HFFc6 (cell line): ENCODE results near the gene MTTP. TPM values are rescaled to one million over a fixed set of nuclear protein-coding genes. Genes with fewer than 3 reads are reported as not detected.

ENCODE experiments used
- DNase-seq: peaks from one replicate; pipeline ENCODE4 v3.0.0-alpha.2; 2018
- H3K27ac Mint-ChIP-seq: 2 replicates; pipeline ENCODE4 v1.8.0; 2020; ENCODE audit warnings: mild to moderate bottlenecking, mixed read lengths
- H3K27me3 Mint-ChIP-seq: 2 replicates; pipeline ENCODE4 v1.8.0; 2021; ENCODE audit warnings: mild to moderate bottlenecking, moderate library complexity, mixed read lengths; ENCODE audit not compliant: insufficient read depth
- H3K36me3 Mint-ChIP-seq: 2 replicates; pipeline ENCODE4 v1.8.0; 2021; ENCODE audit warnings: low read depth, mixed read lengths
- H3K4me1 Mint-ChIP-seq: 2 replicates; pipeline ENCODE4 v1.8.0; 2020; ENCODE audit warnings: low read depth, mixed read lengths
- H3K4me3 Mint-ChIP-seq: 2 replicates; pipeline ENCODE4 v1.8.0; 2020; ENCODE audit warnings: mild to moderate bottlenecking, moderate library complexity, mixed read lengths
- H3K9me3 Mint-ChIP-seq: 2 replicates; pipeline ENCODE4 v1.8.0; 2020; ENCODE audit warnings: mild to moderate bottlenecking, mixed read lengths
- total RNA-seq, 6 experiments: library from RNA; stranded (reverse); fragmentation: NEBNext Ultra II Directional; extraction: Animal tissue kit (Norgen Biotek cat#: 25700); gene quantifications; 2 replicates in 1 of 6; 3 replicates in 5 of 6; pipeline ENCODE4 v1.2.3, GENCODE V29; 2021
- TF ChIP-seq, protein P1 (sequence below): fragments of 200-600 bp; sonication (generic); IDR thresholded peaks from 2 replicates; pipeline ENCODE4 v1.5.0; 2021; ENCODE audit warnings: antibody characterized with exemption, mild to moderate bottlenecking

MTTP gene
- total RNA-seq, 6 experiments from 2014 or later, result not detected

GRCh38 chr4:99586322-99586721 is 11.7 kb downstream of the MTTP start:
- Mint-ChIP-seq H3K4me3 (no peak overlapping the region), H3K36me3 (no peaks in the 10 kb centered on the region), H3K9me3 (no peaks in the 10 kb centered on the region), H3K27ac (no peak overlapping the region), H3K4me1 (no peaks in the 10 kb centered on the region), H3K27me3 (no peaks in the 10 kb centered on the region; the same call in 1 of the 2 replicates)
- DNase-seq, result no peak
- TF ChIP-seq, protein P1, sequence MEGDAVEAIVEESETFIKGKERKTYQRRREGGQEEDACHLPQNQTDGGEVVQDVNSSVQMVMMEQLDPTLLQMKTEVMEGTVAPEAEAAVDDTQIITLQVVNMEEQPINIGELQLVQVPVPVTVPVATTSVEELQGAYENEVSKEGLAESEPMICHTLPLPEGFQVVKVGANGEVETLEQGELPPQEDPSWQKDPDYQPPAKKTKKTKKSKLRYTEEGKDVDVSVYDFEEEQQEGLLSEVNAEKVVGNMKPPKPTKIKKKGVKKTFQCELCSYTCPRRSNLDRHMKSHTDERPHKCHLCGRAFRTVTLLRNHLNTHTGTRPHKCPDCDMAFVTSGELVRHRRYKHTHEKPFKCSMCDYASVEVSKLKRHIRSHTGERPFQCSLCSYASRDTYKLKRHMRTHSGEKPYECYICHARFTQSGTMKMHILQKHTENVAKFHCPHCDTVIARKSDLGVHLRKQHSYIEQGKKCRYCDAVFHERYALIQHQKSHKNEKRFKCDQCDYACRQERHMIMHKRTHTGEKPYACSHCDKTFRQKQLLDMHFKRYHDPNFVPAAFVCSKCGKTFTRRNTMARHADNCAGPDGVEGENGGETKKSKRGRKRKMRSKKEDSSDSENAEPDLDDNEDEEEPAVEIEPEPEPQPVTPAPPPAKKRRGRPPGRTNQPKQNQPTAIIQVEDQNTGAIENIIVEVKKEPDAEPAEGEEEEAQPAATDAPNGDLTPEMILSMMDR, result no peak

DNA sequence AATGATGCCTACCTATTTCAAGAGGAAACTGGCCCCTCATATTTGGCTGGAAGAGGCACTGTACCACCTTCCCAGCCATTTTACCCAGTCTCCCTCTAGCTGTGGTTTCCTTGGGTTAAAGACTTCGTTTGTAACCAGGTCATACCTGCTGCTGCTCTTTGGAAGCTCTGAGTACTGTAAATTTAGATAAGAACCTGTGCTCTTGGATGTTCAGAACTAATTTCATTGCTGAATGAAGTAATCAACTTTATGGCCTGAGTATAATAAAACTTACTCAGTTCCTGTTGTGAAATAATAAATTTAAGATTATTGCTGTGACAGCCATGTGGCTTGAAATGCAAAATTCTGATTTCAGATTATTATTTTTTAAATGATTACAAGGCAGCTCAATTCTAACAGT is 12.2 kb downstream of the MTTP start:
- Mint-ChIP-seq H3K27ac (no peak overlapping the region), H3K9me3 (no peaks in the 10 kb centered on the region), H3K4me1 (no peaks in the 10 kb centered on the region), H3K36me3 (no peaks in the 10 kb centered on the region), H3K27me3 (no peaks in the 10 kb centered on the region; the same call in 1 of the 2 replicates), H3K4me3 (no peak overlapping the region)
- TF ChIP-seq, protein P1, result no peak
- DNase-seq, result no peak

GRCh38 chr4:99587309-99587708 is 12.7 kb downstream of the MTTP start:
- no peak overlapping the region for H3K27ac Mint-ChIP-seq
- no peak for DNase-seq
- TF ChIP-seq, protein P1, result no peak
- no peaks in the 10 kb centered on the region for H3K36me3 Mint-ChIP-seq
- no peaks in the 10 kb centered on the region for H3K4me1 Mint-ChIP-seq
- H3K27me3 Mint-ChIP-seq, result no peaks in the 10 kb centered on the region; the same call in 1 of the 2 replicates
- no peaks in the 10 kb centered on the region for H3K9me3 Mint-ChIP-seq
- H3K4me3 Mint-ChIP-seq, result no peak overlapping the region

- no peak for DNase-seq
- no peak overlapping the region for H3K4me3 Mint-ChIP-seq
Observed at GRCh38 chr4:99587803-99588202, 13.2 kb downstream of the MTTP start.

DNA sequence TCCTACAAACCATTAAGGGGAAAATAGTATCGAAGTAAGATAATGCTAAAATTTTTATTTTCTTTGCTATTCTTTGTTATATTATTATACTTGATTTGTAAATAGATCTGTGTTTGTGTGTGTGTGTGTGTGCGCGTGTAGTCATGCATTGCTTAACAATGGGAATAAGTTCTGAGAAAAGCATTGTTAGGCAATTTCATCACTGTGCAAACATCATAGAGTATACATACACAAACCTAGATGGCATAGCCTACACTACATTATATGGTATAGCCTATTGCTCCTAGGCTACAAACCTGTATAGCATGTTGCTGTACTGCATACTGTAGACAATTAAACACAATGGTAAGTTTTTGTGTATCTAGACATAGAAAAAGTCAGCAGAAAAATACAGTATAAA is 17.1 kb downstream of the MTTP start:
- Mint-ChIP-seq H3K36me3 (no peaks in the 10 kb centered on the region), H3K27me3 (no peaks in the 10 kb centered on the region; the same call in 1 of the 2 replicates), H3K4me3 (no peak overlapping the region), H3K9me3 (no peaks in the 10 kb centered on the region), H3K4me1 (no peaks in the 10 kb centered on the region), H3K27ac (no peak overlapping the region)
- DNase-seq, result no peak
- TF ChIP-seq, protein P1, result no peak

More at GRCh38 chr4:99587803-99588202, 13.2 kb downstream of the MTTP start:
- Mint-ChIP-seq H3K27me3 (no peaks in the 10 kb centered on the region; the same call in 1 of the 2 replicates), H3K27ac (no peak overlapping the region), H3K36me3 (no peaks in the 10 kb centered on the region), H3K4me1 (no peaks in the 10 kb centered on the region), H3K9me3 (no peaks in the 10 kb centered on the region)
- TF ChIP-seq, protein P1, result no peak
